GM12892 (cell line): Measurements from ENCODE around the gene CDH23.

Source experiments
- POLR2A ChIP-seq: IDR thresholded peaks from 2 replicates; pipeline ENCODE4 v1.6.1; 2011; ENCODE audit warnings: low read depth, low read length, control low read depth
- TAF1 ChIP-seq: IDR thresholded peaks from 2 replicates; pipeline ENCODE4 v1.6.1; 2011; ENCODE audit warnings: low read depth, mild to moderate bottlenecking, control low read depth, low read length, borderline replicate concordance

- TF ChIP-seq POLR2A (no peak), TAF1 (no peak)
Observed at GRCh38 chr10:71396084-71396710, 523 bp upstream of the CDH23 start.
